ENCODE results near the gene FPR2.
"Not testable (repeated sequence)": the region's sequence is repeated elsewhere in the genome, so short reads cannot be mapped to it uniquely, and the experiment has no call there.

Gene FPR2

GRCh38 chr19:51772977-51773376, 12.0 kb downstream of the FPR2 start:
- TF ChIP-seq CTCF (IDR thresholded peaks at IDR 0.05; ENCODE audit: low read length) = no peak
- TF ChIP-seq EZH2 (optimal IDR thresholded peaks at IDR 0.05; ENCODE audit: low read depth, low read length) = no peak
- TF ChIP-seq EZH2phosphoT487 (IDR thresholded peaks at IDR 0.05; ENCODE audit: low read length) = no peak

GRCh38 chr19:51776561-51776960, 15.6 kb downstream of the FPR2 start:
- H3K4me3 ChIP-seq (ENCODE audit: low read length); H3K79me2 ChIP-seq (ENCODE audit: low read length); H4K20me1 ChIP-seq (ENCODE audit: insufficient read depth, low read length); H3K4me1 ChIP-seq (ENCODE audit: low read length); H3K9me2 ChIP-seq (replicated peaks; ENCODE audit: insufficient read depth, low read length); H3K9ac ChIP-seq (ENCODE audit: low read length); H3F3A ChIP-seq (ENCODE audit: insufficient read depth, low read length); H3K27me3 ChIP-seq (replicated peaks; ENCODE audit: insufficient read depth, low read length); H3K9me3 ChIP-seq (replicated peaks; ENCODE audit: insufficient read depth, low read length); H3K4me2 ChIP-seq (ENCODE audit: low read depth, low read length); H3K36me3 ChIP-seq (replicated peaks; ENCODE audit: insufficient read depth, low read length); H3K27ac ChIP-seq (ENCODE audit: low read length); DNase-seq; H2AFZ ChIP-seq (ENCODE audit: low read length): not testable (repeated sequence)

More at GRCh38 chr19:51772977-51773376, 12.0 kb downstream of the FPR2 start:
- Histone ChIP-seq H3K27ac (ENCODE audit: low read length) (no peak overlapping the region), H4K20me1 (ENCODE audit: insufficient read depth, low read length) (no peaks in the 10 kb centered on the region), H3K4me1 (ENCODE audit: low read length) (no peaks in the 10 kb centered on the region), H2AFZ (ENCODE audit: low read length) (no peak overlapping the region), H3K79me2 (ENCODE audit: low read length) (no peaks in the 10 kb centered on the region), H3K4me2 (ENCODE audit: low read depth, low read length) (no peak overlapping the region), H3K4me3 (ENCODE audit: low read length) (no peak overlapping the region), H3F3A (ENCODE audit: insufficient read depth, low read length) (no peaks in the 10 kb centered on the region), H3K9me3 (replicated peaks; ENCODE audit: insufficient read depth, low read length) (no peaks in the 10 kb centered on the region; the same call in 1 of the 2 replicates), H3K9ac (ENCODE audit: low read length) (no peak overlapping the region), H3K9me2 (replicated peaks; ENCODE audit: insufficient read depth, low read length) (no peaks in the 10 kb centered on the region), H3K27me3 (replicated peaks; ENCODE audit: insufficient read depth, low read length) (no peaks in the 10 kb centered on the region), H3K36me3 (replicated peaks; ENCODE audit: insufficient read depth, low read length) (no peaks in the 10 kb centered on the region)
- DNase-seq = no peak

- Histone ChIP-seq H3K9me3 (replicated peaks; ENCODE audit: insufficient read depth, low read length) (no peaks in the 10 kb centered on the region; the same call in 1 of the 2 replicates), H3K27ac (ENCODE audit: low read length) (no peak overlapping the region), H3K4me1 (ENCODE audit: low read length) (no peaks in the 10 kb centered on the region), H3F3A (ENCODE audit: insufficient read depth, low read length) (no peaks in the 10 kb centered on the region), H3K79me2 (ENCODE audit: low read length) (no peaks in the 10 kb centered on the region), H3K9me2 (replicated peaks; ENCODE audit: insufficient read depth, low read length) (no peaks in the 10 kb centered on the region), H3K27me3 (replicated peaks; ENCODE audit: insufficient read depth, low read length) (no peaks in the 10 kb centered on the region), H4K20me1 (ENCODE audit: insufficient read depth, low read length) (no peaks in the 10 kb centered on the region), H3K4me3 (ENCODE audit: low read length) (no peak overlapping the region), H3K9ac (ENCODE audit: low read length) (no peak overlapping the region), H2AFZ (ENCODE audit: low read length) (no peak overlapping the region), H3K4me2 (ENCODE audit: low read depth, low read length) (peak overlapping the region; percentile 40; the same call in 1 of the 2 replicates), H3K36me3 (replicated peaks; ENCODE audit: insufficient read depth, low read length) (no peaks in the 10 kb centered on the region)
- peak; percentile 46 for DNase-seq
- TF ChIP-seq EZH2phosphoT487 (IDR thresholded peaks at IDR 0.05; ENCODE audit: low read length) (no peak), CTCF (IDR thresholded peaks at IDR 0.05; ENCODE audit: low read length) (peak; percentile 51)
These were observed 16.8 kb downstream of the FPR2 start for GRCh38 chr19:51777570-51778462.

- H3K4me3 ChIP-seq (ENCODE audit: low read length) = no peak overlapping the region
- no peak overlapping the region for H2AFZ ChIP-seq (ENCODE audit: low read length)
- H3K27ac ChIP-seq (ENCODE audit: low read length) = no peak overlapping the region
- no peaks in the 10 kb centered on the region for H3K79me2 ChIP-seq (ENCODE audit: low read length)
- no peak overlapping the region for H3K4me2 ChIP-seq (ENCODE audit: low read depth, low read length)
- H3K4me1 ChIP-seq (ENCODE audit: low read length) = no peaks in the 10 kb centered on the region
- H4K20me1 ChIP-seq (ENCODE audit: insufficient read depth, low read length) = no peaks in the 10 kb centered on the region
- no peaks in the 10 kb centered on the region for H3F3A ChIP-seq (ENCODE audit: insufficient read depth, low read length)
- TF ChIP-seq EZH2phosphoT487 (IDR thresholded peaks at IDR 0.05; ENCODE audit: low read length) (no peak), EZH2 (optimal IDR thresholded peaks at IDR 0.05; ENCODE audit: low read depth, low read length) (no peak), CTCF (IDR thresholded peaks at IDR 0.05; ENCODE audit: low read length) (no peak)
- DNase-seq = no peak
- H3K27me3 ChIP-seq (replicated peaks; ENCODE audit: insufficient read depth, low read length) = no peaks in the 10 kb centered on the region
- H3K9me2 ChIP-seq (replicated peaks; ENCODE audit: insufficient read depth, low read length) = no peaks in the 10 kb centered on the region
- H3K9me3 ChIP-seq (replicated peaks; ENCODE audit: insufficient read depth, low read length) = no peaks in the 10 kb centered on the region; the same call in 1 of the 2 replicates
- H3K36me3 ChIP-seq (replicated peaks; ENCODE audit: insufficient read depth, low read length) = no peaks in the 10 kb centered on the region
- no peak overlapping the region for H3K9ac ChIP-seq (ENCODE audit: low read length)
These were observed 18.2 kb downstream of the FPR2 start for GRCh38 chr19:51779181-51779580.
